Breast epithelium (tissue), 3 donors: Measurements from ENCODE around the gene MTMR2.

Experiments
- CTCF ChIP-seq, 3 donors: fragments of 450-650 bp; IDR thresholded peaks; one replicate each; pipeline ENCODE4 v1.5.1; 2016 to 2017; ENCODE audit warnings: antibody characterized with exemption in 3 of 3, mild to moderate bottlenecking in 3 of 3, moderate library complexity in 3 of 3
- POLR2A ChIP-seq: fragments of 450-650 bp; IDR thresholded peaks from one replicate; pipeline ENCODE4 v1.6.1; 2016; ENCODE audit warnings: antibody characterized with exemption, mild to moderate bottlenecking, moderate library complexity
- POLR2AphosphoS5 ChIP-seq, 3 donors: sonication (generic); formaldehyde crosslinking; IDR thresholded peaks; one replicate each; pipeline ENCODE4 v1.6.1; 2017; ENCODE audit warnings: antibody characterized with exemption in 3 of 3

DNA sequence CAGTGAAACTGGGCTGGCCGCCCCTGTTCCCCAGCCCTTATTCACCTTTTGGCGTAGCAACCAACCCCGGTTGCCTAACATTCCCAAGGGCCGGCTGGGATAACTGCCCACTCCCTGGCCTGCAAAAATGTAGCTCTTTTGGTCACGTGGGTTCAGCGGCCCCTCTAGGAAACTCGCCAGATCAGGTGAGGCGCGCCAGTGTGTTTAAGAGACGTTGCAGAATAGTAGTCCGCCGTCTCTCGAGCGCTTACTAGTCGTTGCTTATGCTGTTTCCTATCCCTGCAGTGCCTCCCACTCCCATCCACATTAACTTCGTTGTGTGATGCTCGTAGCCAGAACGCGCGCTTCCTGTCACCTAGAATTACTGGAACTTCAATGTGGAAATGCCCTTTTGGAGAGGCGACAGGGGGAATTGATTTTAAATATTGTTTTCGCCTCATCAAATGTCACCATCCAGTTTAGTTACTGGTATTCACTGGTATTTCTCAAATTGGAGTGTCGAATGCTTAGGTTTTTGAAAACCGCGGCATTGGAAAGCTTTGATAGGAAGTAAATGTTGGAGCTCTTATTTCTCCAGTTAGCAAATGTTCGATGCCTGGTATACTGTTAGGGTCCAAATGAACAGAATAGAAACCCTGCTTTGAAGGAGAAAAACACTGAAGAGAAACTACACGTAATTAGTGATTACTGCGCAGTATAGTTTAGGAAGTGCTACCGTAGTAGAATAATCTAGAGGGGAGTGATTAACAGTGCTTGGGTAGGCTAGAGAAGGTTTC lies 132.8 kb downstream of the MTMR2 start:
- TF ChIP-seq POLR2A, result no peak
- TF ChIP-seq CTCF (IDR thresholded peaks at IDR 0.05), result no peak
- TF ChIP-seq POLR2AphosphoS5 (IDR thresholded peaks at IDR 0.05), result peak in 1 of 3 donors; percentile 20
